Large intestine (tissue), 3 donors: ENCODE data around the gene ASTN2. TPM values are rescaled to one million over a fixed set of nuclear protein-coding genes. Genes with fewer than 3 reads are reported as not detected.

ENCODE experiments used
- DNase-seq, 2 donors: peaks; one replicate each; pipeline versions ENCODE4 v3.0.0 to v3.0.0-alpha.2; 2013
- H3K27ac ChIP-seq: one replicate; pipeline ENCODE4 v1.5.1; 2013; ENCODE audit warnings: low read length
- H3K27me3 ChIP-seq: 2 replicates; pipeline ENCODE4 v1.6.1; 2013; ENCODE audit warnings: low read length; ENCODE audit not compliant: control insufficient read depth, insufficient read depth
- H3K36me3 ChIP-seq: 2 replicates; pipeline ENCODE4 v1.6.1; 2013; ENCODE audit warnings: low read length; ENCODE audit not compliant: control insufficient read depth, insufficient read depth
- H3K4me1 ChIP-seq: one replicate; pipeline ENCODE4 v1.6.1; 2013; ENCODE audit warnings: low read length; ENCODE audit not compliant: control insufficient read depth, insufficient read depth
- H3K4me3 ChIP-seq: one replicate; pipeline ENCODE4 v1.5.1; 2013; ENCODE audit warnings: low read length
- H3K9me3 ChIP-seq: one replicate; pipeline ENCODE4 v1.6.1; 2013; ENCODE audit warnings: mild to moderate bottlenecking, low read depth, low read length, moderate library complexity; ENCODE audit not compliant: control insufficient read depth
- WGBS: methylation state at CpG from one replicate; pipeline ENCODE4 v1.1.5; 2013; ENCODE audit warnings: low lambda C conversion rate; ENCODE audit not compliant: insufficient coverage; 5-methylcytosine and 5-hydroxymethylcytosine counted together
- polyA plus RNA-seq: library from polyadenylated mRNA; unstranded; fragments of 120-200 nt; gene quantifications from one replicate; pipeline ENCODE4 v1.2.1, GENCODE V29; 2013

The ASTN2 gene
- polyA plus RNA-seq, 1 donor: 11.4 TPM

DNA sequence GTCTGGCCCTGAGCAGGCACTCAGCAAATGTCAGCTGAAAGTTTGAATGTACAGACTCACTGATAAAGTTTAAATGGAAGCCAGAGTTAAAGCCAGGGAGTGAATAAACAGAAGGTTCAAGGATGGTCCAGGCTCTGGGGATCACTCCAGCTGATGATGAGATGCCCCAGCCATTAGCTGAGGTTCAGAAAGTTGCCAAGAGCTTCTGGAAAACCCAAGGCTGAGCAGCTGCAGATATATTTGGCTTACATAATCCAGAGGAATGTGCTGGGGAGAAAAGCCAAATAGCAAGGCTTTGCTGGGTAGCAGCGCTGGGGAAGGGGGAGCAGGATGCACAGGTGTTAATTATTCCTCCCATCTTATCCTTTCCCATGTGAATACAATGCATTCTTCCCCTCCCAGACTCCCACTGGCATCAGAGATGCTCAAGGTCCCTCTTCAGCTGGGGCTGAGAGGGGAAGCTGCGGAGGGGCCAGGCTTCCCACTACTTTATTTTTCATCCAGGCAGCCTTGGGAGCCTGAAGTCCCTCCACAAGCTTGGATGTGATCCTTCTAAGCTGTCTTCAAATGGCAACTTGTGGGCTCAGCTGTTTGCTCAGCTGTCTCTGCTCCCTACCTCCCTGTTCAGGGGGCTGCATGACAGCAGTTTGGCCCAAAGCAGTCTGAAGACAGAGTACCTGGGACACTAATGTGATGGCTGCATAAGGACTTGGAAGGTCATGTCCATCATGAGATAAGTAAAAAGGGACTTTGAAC, 386.6 kb downstream of the ASTN2 start:
- no peak for DNase-seq
- no CpG with 5 or more reads among the region's 2 CpGs for WGBS

GRCh38 chr9:117021906-117022305, 393.0 kb downstream of the ASTN2 start:
- no peaks in the 10 kb centered on the region for H3K36me3 ChIP-seq
- no peak for DNase-seq
- H3K4me3 ChIP-seq: no peak overlapping the region
- H3K4me1 ChIP-seq: no peaks in the 10 kb centered on the region
- WGBS: 80% methylated on average over 1 of the region's 2 CpGs
- H3K27ac ChIP-seq: no peak overlapping the region
- no peaks in the 10 kb centered on the region for H3K9me3 ChIP-seq
- H3K27me3 ChIP-seq: no peaks in the 10 kb centered on the region

More for the DNA sequence above, 386.6 kb downstream of the ASTN2 start:
- Histone ChIP-seq H3K9me3 (no peaks in the 10 kb centered on the region), H3K36me3 (no peaks in the 10 kb centered on the region), H3K27me3 (no peaks in the 10 kb centered on the region), H3K27ac (no peak overlapping the region), H3K4me3 (no peak overlapping the region), H3K4me1 (no peaks in the 10 kb centered on the region)

GRCh38 chr9:117018966-117019617, 395.8 kb downstream of the ASTN2 start:
- H3K4me1 ChIP-seq: no peaks in the 10 kb centered on the region
- no peaks in the 10 kb centered on the region for H3K9me3 ChIP-seq
- no peaks in the 10 kb centered on the region for H3K27me3 ChIP-seq
- no peak overlapping the region for H3K27ac ChIP-seq
- DNase-seq: no peak
- no peaks in the 10 kb centered on the region for H3K36me3 ChIP-seq
- WGBS: 90% methylated on average over 2 of the region's 6 CpGs
- no peak overlapping the region for H3K4me3 ChIP-seq

DNA sequence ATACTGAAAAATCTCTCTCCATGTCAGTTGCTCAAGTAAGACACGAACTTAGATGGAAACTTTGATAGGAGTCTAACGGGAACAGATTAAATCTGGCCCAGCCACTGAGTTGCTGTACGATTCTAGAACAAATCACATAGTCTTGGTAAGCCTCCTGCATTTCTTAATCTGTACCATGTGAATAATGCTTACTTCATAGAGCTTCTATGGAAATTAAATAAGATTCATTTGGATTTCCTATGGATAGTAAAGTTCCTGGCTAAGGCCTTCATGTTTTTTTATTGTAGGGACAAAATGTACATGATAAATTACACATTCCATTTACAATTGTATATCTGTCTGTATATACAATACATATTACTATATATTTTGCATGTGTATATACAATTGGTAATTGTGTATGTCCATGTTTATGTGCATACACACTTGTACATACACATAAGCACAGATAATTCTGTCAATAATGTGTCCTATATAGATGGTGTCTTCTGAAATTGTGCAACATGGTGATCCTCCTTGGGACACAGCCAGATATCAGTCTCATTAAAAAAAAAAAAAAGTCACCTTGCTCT, 397.4 kb downstream of the ASTN2 start:
- Histone ChIP-seq H3K9me3 (no peaks in the 10 kb centered on the region), H3K4me1 (no peaks in the 10 kb centered on the region), H3K4me3 (no peak overlapping the region), H3K36me3 (no peaks in the 10 kb centered on the region), H3K27ac (no peak overlapping the region), H3K27me3 (no peaks in the 10 kb centered on the region)
- no peak for DNase-seq
- no CpG with 5 or more reads among the region's 3 CpGs for WGBS

DNA sequence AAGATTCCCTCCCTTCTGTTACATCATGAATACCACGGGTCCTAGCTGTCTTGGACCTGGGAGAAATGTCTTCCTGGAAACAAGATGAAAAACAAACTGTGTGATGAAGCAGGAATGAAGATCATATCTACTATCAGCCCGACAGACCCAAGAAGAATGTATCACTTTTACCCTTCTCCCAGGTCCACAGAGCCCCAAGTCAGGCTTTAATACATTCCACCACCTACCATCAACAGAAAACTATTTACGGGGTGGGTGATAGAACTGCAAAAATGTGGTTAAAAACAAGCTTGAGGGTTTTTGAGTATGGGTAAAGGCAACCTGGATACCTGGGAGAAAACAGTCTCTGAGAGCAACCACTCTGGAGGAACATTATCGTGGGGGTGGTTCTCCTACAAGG, 400.8 kb downstream of the ASTN2 start:
- Histone ChIP-seq H3K27me3 (no peaks in the 10 kb centered on the region), H3K4me3 (no peak overlapping the region), H3K4me1 (no peaks in the 10 kb centered on the region), H3K36me3 (no peaks in the 10 kb centered on the region), H3K27ac (no peak overlapping the region), H3K9me3 (no peaks in the 10 kb centered on the region)
- no CpG with 5 or more reads among the region's 4 CpGs for WGBS
- DNase-seq: no peak

DNA sequence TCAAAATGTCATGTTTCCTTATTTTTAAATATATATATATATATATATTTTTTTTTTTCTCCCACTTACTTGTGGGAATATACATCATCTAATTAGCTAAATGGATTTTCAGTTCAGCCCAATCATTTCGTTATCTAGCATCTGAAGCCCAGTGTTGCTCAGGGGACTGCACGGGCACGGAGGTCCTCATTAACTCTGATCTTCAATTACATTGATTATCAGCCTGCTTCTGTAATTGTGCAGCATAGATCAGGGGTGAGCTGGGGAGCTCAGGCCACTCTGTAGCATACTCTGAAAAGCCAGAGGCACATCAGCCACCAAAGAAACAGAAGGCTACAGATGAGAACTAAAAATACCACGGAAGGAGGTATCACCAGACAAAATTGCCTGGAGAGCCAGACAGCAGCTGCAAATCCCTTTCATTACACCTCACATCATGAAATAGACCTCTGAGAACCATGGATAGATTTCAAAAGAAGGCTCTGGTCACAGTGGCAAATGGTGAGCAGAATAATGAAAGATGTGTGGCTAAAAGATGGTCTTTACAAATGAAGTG, 401.3 kb downstream of the ASTN2 start:
- Histone ChIP-seq H3K27me3 (no peaks in the 10 kb centered on the region), H3K4me1 (no peaks in the 10 kb centered on the region), H3K4me3 (no peak overlapping the region), H3K27ac (no peak overlapping the region), H3K9me3 (no peaks in the 10 kb centered on the region), H3K36me3 (no peaks in the 10 kb centered on the region)
- no peak for DNase-seq
- no CpG with 5 or more reads among the region's 4 CpGs for WGBS

DNA sequence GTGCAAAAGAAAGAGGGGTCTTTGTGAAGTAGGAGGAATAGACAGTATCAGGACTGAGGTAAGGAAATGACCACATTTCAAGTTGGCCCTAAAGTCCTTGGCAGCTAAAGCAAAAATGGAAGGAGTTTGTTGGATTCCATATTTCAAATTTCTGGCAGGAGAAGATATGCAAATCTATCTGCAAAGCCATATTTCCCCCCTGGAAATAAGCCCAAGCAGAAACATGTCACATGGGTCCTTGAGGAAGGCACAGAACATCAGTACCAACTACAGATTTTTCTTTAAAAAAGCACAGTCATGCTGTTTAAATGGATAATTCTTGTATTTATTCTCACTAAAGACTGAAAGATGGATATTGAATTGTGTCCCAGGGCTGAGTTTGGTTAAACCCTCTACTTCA, 404.8 kb downstream of the ASTN2 start:
- Histone ChIP-seq H3K4me1 (no peaks in the 10 kb centered on the region), H3K27ac (no peak overlapping the region), H3K9me3 (no peaks in the 10 kb centered on the region), H3K4me3 (no peak overlapping the region), H3K36me3 (no peaks in the 10 kb centered on the region), H3K27me3 (no peaks in the 10 kb centered on the region)
- no peak for DNase-seq

- DNase-seq: no peak
- Histone ChIP-seq H3K4me1 (no peaks in the 10 kb centered on the region), H3K4me3 (no peak overlapping the region), H3K27ac (no peak overlapping the region), H3K36me3 (no peaks in the 10 kb centered on the region), H3K27me3 (no peaks in the 10 kb centered on the region), H3K9me3 (no peaks in the 10 kb centered on the region)
- WGBS: 86% methylated on average over 2 of the region's 2 CpGs
These were observed 406.0 kb downstream of the ASTN2 start for GRCh38 chr9:117008876-117009275.

DNA sequence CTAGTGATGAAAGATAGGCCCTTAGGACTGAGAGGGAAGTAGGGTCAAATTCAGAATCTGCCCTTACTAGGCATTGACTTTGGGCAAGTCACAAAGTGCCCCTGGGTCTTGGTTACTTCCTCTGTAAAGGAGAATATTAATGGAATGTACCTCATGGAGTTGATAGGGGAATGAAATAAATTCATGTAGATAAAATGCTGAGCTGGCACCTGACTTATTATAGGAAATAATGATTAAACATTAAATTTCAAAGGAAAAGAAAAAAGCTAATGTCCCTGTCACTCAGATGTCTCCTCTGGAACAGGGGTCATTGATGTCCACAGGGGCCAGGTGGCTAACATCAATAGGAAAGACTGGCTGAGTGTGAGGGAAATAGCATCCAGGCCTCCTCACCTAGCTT, 406.4 kb downstream of the ASTN2 start:
- H3K27ac ChIP-seq: no peak overlapping the region
- H3K27me3 ChIP-seq: no peaks in the 10 kb centered on the region
- H3K9me3 ChIP-seq: no peaks in the 10 kb centered on the region
- no peaks in the 10 kb centered on the region for H3K36me3 ChIP-seq
- no peaks in the 10 kb centered on the region for H3K4me1 ChIP-seq
- H3K4me3 ChIP-seq: no peak overlapping the region
- no peak for DNase-seq

DNA sequence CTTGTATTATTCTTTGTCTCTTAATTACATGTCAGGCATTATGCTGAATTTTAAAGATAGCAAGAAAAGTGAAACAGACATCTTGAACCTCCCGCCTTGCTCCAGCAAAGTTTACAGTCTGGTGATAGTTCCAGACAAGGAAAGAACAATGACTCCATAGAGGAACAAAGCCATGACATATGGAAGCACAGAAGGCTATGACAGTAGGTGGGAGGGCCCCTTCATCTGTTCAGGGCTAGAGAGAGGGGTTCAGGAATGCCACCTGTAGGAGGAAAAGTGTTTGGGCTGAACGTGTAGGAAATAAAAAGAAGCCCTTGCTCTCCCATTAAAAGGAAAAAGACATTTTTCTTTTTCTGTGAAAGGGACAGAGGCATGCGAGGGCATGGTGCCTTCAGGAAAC, 412.2 kb downstream of the ASTN2 start:
- H3K27me3 ChIP-seq: no peaks in the 10 kb centered on the region
- H3K9me3 ChIP-seq: no peaks in the 10 kb centered on the region
- H3K27ac ChIP-seq: no peak overlapping the region
- 60% methylated on average over 2 of the region's 3 CpGs for WGBS
- DNase-seq: no peak
- H3K36me3 ChIP-seq: no peaks in the 10 kb centered on the region
- no peak overlapping the region for H3K4me3 ChIP-seq
- H3K4me1 ChIP-seq: no peaks in the 10 kb centered on the region
